GM12872 (cell line): ENCODE measurements around the gene PPP4R1.

Experiments used
- CTCF ChIP-seq: IDR thresholded peaks from 3 replicates; pipeline ENCODE4 v1.5.1; 2011; ENCODE audit warnings: low read depth, mild to moderate bottlenecking, low read length, moderate library complexity; ENCODE audit not compliant: insufficient read depth

Gene PPP4R1

GRCh38 chr18:9637036-9637767 is 22.8 kb upstream of the PPP4R1 start:
- no peak for TF ChIP-seq CTCF

GRCh38 chr18:9634856-9635255 is 20.5 kb upstream of the PPP4R1 start:
- TF ChIP-seq CTCF = no peak

GRCh38 chr18:9631814-9632496 is 17.6 kb upstream of the PPP4R1 start:
- TF ChIP-seq CTCF = no peak

- no peak for TF ChIP-seq CTCF
Measured at GRCh38 chr18:9630444-9630843, 16.1 kb upstream of the PPP4R1 start.

- no peak for TF ChIP-seq CTCF
Measured at GRCh38 chr18:9629709-9630108, 15.3 kb upstream of the PPP4R1 start.

GRCh38 chr18:9628984-9629383 is 14.6 kb upstream of the PPP4R1 start:
- no peak for TF ChIP-seq CTCF

- no peak for TF ChIP-seq CTCF
Measured at GRCh38 chr18:9627642-9628041, 13.3 kb upstream of the PPP4R1 start.
